Neural cell (in vitro differentiated cells): ENCODE results near the gene CCNY. TPM values are rescaled to one million over a fixed set of nuclear protein-coding genes. Genes with fewer than 3 reads are reported as not detected.

Source experiments
- H2AFZ ChIP-seq: fragments of 200-600, 300-800 bp; sonication (generic), shearing (Covaris generic); 2 replicates; pipeline ENCODE4 v1.6.0; 2014; ENCODE audit warnings: low read depth, mild to moderate bottlenecking, antibody characterized with exemption, low read length, moderate library complexity
- H3F3A ChIP-seq: fragments of 200-600 bp; shearing (Covaris generic); 2 replicates; pipeline ENCODE4 v1.6.1; 2016; ENCODE audit warnings: mild to moderate bottlenecking, moderate library complexity, mixed read lengths, antibody characterized with exemption, low read length; ENCODE audit not compliant: insufficient read depth, poor library complexity, severe bottlenecking
- H3K27ac ChIP-seq: fragments of 200-600, 300-800 bp; sonication (generic), shearing (Covaris generic); 2 replicates; pipeline ENCODE4 v1.5.1; 2014; ENCODE audit warnings: mild to moderate bottlenecking, low read length, moderate library complexity
- H3K27me3 ChIP-seq: fragments of 300-800, 200-600 bp; sonication (generic), shearing (Covaris generic); 2 replicates; pipeline ENCODE4 v1.6.0; 2014; ENCODE audit warnings: mild to moderate bottlenecking, low read depth, low read length, moderate library complexity; ENCODE audit not compliant: insufficient read depth
- H3K36me3 ChIP-seq: fragments of 300-800, 200-600 bp; sonication (generic), shearing (Covaris generic); 2 replicates; pipeline ENCODE4 v1.5.1; 2014; ENCODE audit warnings: mild to moderate bottlenecking, antibody characterized with exemption, low read length, moderate library complexity; ENCODE audit not compliant: insufficient read depth
- H3K4me2 ChIP-seq: fragments of 300-800, 200-600 bp; sonication (generic), shearing (Covaris generic); 2 replicates; pipeline ENCODE4 v1.6.0; 2014; ENCODE audit warnings: mild to moderate bottlenecking, low read length
- H3K4me3 ChIP-seq: fragments of 300-800, 200-600 bp; sonication (generic), shearing (Covaris generic); 2 replicates; pipeline ENCODE4 v1.5.1; 2014; ENCODE audit warnings: mild to moderate bottlenecking, low read length, moderate library complexity
- H3K79me2 ChIP-seq: fragments of 200-600 bp; shearing (Covaris generic); replicated peaks from 2 replicates; pipeline ENCODE4 v1.6.0; 2014; ENCODE audit warnings: mild to moderate bottlenecking, low read length, moderate library complexity; ENCODE audit not compliant: insufficient read depth
- H3K9ac ChIP-seq: fragments of 300-800, 200-600 bp; sonication (generic), shearing (Covaris generic); 2 replicates; pipeline ENCODE4 v1.6.1; 2016; ENCODE audit warnings: mild to moderate bottlenecking, low read length, mixed read lengths
- H3K9me2 ChIP-seq: fragments of 200-600 bp; shearing (Covaris generic); 2 replicates; pipeline ENCODE4 v1.6.1; 2016; ENCODE audit warnings: mild to moderate bottlenecking, low read length, mixed read lengths; ENCODE audit not compliant: insufficient read depth
- H3K9me3 ChIP-seq: fragments of 200-600, 300-800 bp; sonication (generic), shearing (Covaris generic); 2 replicates; pipeline ENCODE4 v1.6.1; 2016; ENCODE audit warnings: mild to moderate bottlenecking, mixed run types, low read length, moderate library complexity, mixed read lengths
- H4K20me1 ChIP-seq: fragments of 200-600 bp; shearing (Covaris generic); 2 replicates; pipeline ENCODE4 v1.6.1; 2016; ENCODE audit warnings: mild to moderate bottlenecking, mixed run types; ENCODE audit not compliant: insufficient read depth
- EP300 ChIP-seq: fragments of 450-650 bp; conservative IDR thresholded peaks from 2 replicates; pipeline ENCODE4 v1.6.1; 2014; ENCODE audit warnings: antibody characterized with exemption, mild to moderate bottlenecking, moderate library complexity; ENCODE audit not compliant: poor library complexity, severe bottlenecking
- EZH2 ChIP-seq: fragments of 200-600, 300-800 bp; shearing (Covaris generic), sonication (generic); IDR thresholded peaks from 2 replicates; pipeline ENCODE4 v1.6.1; 2014; ENCODE audit warnings: antibody characterized with exemption, low read length, borderline replicate concordance, mild to moderate bottlenecking; ENCODE audit not compliant: insufficient read depth, poor library complexity, severe bottlenecking
- MXI1 ChIP-seq: fragments of 450-650 bp; conservative IDR thresholded peaks from 2 replicates; pipeline ENCODE4 v1.6.1; 2014; ENCODE audit warnings: antibody characterized with exemption, mild to moderate bottlenecking; ENCODE audit not compliant: poor library complexity, severe bottlenecking
- POLR2AphosphoS5 ChIP-seq: IDR thresholded peaks from 2 replicates; pipeline ENCODE4 v1.6.1; 2012
- RAD21 ChIP-seq: fragments of 450-650 bp; conservative IDR thresholded peaks from 2 replicates; pipeline ENCODE4 v1.6.1; 2014; ENCODE audit warnings: antibody characterized with exemption, mild to moderate bottlenecking, moderate library complexity
- SMC3 ChIP-seq: fragments of 450-650 bp; conservative IDR thresholded peaks from 2 replicates; pipeline ENCODE4 v1.6.1; 2014; ENCODE audit warnings: antibody characterized with exemption, mild to moderate bottlenecking, moderate library complexity; ENCODE audit not compliant: poor library complexity
- TAF1 ChIP-seq: IDR thresholded peaks from 2 replicates; pipeline ENCODE4 v1.6.1; 2012; ENCODE audit warnings: low read depth
- polyA plus RNA-seq: library from polyadenylated mRNA; depleted of rRNA; stranded (reverse); fragments of >200 nt; gene quantifications from 2 replicates; pipeline ENCODE4 v1.2.3, GENCODE V29; 2014
- TF ChIP-seq, protein P1 (sequence below): fragments of 450-650 bp; IDR thresholded peaks from 2 replicates; pipeline ENCODE4 v1.5.1; 2014; ENCODE audit warnings: antibody characterized with exemption, mild to moderate bottlenecking, moderate library complexity; ENCODE audit not compliant: poor library complexity, severe bottlenecking
- TF ChIP-seq, protein P2 (sequence below): IDR thresholded peaks from 2 replicates; pipeline ENCODE4 v1.6.1; 2012; ENCODE audit warnings: borderline replicate concordance

CCNY gene
- polyA plus RNA-seq, 1 donor from 2014 or later: 36.4 TPM

DNA sequence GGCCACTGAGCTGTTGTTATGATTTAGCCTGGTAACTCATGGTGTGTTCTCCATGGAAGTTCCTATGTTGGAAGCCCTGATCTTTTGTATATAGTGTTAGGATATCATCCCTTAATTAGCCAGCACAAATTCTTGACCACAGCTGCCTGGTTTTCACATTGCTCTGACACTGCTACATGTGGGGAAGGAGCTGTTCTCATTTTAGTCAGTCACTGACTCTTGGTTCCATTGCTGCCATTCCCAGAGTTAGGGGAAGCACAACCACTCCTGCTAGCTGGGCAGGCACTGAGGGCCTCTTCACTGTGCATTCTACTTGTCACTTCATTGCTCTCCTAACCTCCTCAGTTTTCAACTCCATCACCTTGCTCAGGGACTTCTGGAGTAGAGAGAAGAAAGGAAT is 170.4 kb downstream of the CCNY start:
- Histone ChIP-seq H4K20me1 (no peaks in the 10 kb centered on the region), H3K9me2 (no peaks in the 10 kb centered on the region), H3F3A (no peaks in the 10 kb centered on the region), H3K27me3 (no peaks in the 10 kb centered on the region), H3K79me2 (no peaks in the 10 kb centered on the region), H2AFZ (no peak overlapping the region), H3K9me3 (no peaks in the 10 kb centered on the region), H3K27ac (no peak overlapping the region), H3K4me2 (no peak overlapping the region), H3K4me3 (no peak overlapping the region), H3K9ac (no peak overlapping the region), H3K36me3 (no peaks in the 10 kb centered on the region)
- TF ChIP-seq EP300 (no peak), TAF1 (no peak), RAD21 (no peak), POLR2AphosphoS5 (no peak), MXI1 (no peak), SMC3 (no peak), EZH2 (no peak)
- TF ChIP-seq, protein P1, sequence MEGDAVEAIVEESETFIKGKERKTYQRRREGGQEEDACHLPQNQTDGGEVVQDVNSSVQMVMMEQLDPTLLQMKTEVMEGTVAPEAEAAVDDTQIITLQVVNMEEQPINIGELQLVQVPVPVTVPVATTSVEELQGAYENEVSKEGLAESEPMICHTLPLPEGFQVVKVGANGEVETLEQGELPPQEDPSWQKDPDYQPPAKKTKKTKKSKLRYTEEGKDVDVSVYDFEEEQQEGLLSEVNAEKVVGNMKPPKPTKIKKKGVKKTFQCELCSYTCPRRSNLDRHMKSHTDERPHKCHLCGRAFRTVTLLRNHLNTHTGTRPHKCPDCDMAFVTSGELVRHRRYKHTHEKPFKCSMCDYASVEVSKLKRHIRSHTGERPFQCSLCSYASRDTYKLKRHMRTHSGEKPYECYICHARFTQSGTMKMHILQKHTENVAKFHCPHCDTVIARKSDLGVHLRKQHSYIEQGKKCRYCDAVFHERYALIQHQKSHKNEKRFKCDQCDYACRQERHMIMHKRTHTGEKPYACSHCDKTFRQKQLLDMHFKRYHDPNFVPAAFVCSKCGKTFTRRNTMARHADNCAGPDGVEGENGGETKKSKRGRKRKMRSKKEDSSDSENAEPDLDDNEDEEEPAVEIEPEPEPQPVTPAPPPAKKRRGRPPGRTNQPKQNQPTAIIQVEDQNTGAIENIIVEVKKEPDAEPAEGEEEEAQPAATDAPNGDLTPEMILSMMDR: no peak
- TF ChIP-seq, protein P2, sequence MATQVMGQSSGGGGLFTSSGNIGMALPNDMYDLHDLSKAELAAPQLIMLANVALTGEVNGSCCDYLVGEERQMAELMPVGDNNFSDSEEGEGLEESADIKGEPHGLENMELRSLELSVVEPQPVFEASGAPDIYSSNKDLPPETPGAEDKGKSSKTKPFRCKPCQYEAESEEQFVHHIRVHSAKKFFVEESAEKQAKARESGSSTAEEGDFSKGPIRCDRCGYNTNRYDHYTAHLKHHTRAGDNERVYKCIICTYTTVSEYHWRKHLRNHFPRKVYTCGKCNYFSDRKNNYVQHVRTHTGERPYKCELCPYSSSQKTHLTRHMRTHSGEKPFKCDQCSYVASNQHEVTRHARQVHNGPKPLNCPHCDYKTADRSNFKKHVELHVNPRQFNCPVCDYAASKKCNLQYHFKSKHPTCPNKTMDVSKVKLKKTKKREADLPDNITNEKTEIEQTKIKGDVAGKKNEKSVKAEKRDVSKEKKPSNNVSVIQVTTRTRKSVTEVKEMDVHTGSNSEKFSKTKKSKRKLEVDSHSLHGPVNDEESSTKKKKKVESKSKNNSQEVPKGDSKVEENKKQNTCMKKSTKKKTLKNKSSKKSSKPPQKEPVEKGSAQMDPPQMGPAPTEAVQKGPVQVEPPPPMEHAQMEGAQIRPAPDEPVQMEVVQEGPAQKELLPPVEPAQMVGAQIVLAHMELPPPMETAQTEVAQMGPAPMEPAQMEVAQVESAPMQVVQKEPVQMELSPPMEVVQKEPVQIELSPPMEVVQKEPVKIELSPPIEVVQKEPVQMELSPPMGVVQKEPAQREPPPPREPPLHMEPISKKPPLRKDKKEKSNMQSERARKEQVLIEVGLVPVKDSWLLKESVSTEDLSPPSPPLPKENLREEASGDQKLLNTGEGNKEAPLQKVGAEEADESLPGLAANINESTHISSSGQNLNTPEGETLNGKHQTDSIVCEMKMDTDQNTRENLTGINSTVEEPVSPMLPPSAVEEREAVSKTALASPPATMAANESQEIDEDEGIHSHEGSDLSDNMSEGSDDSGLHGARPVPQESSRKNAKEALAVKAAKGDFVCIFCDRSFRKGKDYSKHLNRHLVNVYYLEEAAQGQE: no peak

GRCh38 chr10:35507519-35508109 is 171.3 kb downstream of the CCNY start:
- no peaks in the 10 kb centered on the region for H3K79me2 ChIP-seq

DNA sequence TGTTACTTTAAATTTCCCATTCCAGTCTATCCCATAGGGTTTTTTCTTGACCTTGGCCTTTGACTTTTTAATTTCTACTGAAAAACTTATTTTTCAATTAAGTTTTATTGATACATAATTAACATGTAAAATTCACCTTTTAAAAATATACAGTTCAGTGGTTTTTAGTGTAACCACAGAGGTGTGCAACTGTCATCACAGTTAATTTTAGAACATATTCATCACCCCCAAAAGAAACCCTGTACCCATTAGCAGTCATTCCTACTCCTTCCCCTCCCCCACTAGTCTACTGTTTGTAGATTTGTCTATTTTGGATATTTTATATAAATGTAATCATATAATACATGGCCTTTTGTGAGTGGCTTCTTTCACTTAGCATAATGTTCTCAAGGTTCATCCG is 172.3 kb downstream of the CCNY start:
- no peaks in the 10 kb centered on the region for H3K79me2 ChIP-seq
- H3K36me3 ChIP-seq: no peaks in the 10 kb centered on the region
- no peaks in the 10 kb centered on the region for H4K20me1 ChIP-seq
- no peak overlapping the region for H3K4me3 ChIP-seq
- no peak for TF ChIP-seq SMC3
- TF ChIP-seq TAF1: no peak
- TF ChIP-seq, protein P2: no peak
- TF ChIP-seq, protein P1: no peak
- TF ChIP-seq MXI1: no peak
- no peak for TF ChIP-seq POLR2AphosphoS5
- TF ChIP-seq EZH2: no peak
- no peak for TF ChIP-seq RAD21
- TF ChIP-seq EP300: no peak
- H3K9ac ChIP-seq: no peak overlapping the region
- no peaks in the 10 kb centered on the region for H3K27me3 ChIP-seq
- H3K9me2 ChIP-seq: no peaks in the 10 kb centered on the region
- no peaks in the 10 kb centered on the region for H3K9me3 ChIP-seq
- H3K4me2 ChIP-seq: no peak overlapping the region
- H2AFZ ChIP-seq: no peak overlapping the region
- H3K27ac ChIP-seq: no peak overlapping the region
- H3F3A ChIP-seq: no peaks in the 10 kb centered on the region

More at GRCh38 chr10:35507519-35508109, 171.3 kb downstream of the CCNY start:
- Histone ChIP-seq H3K4me2 (no peak overlapping the region), H3K36me3 (no peaks in the 10 kb centered on the region), H4K20me1 (no peaks in the 10 kb centered on the region), H2AFZ (no peak overlapping the region), H3K9me3 (no peaks in the 10 kb centered on the region), H3K27ac (no peak overlapping the region), H3K27me3 (no peaks in the 10 kb centered on the region), H3K9ac (no peak overlapping the region), H3K9me2 (no peaks in the 10 kb centered on the region), H3K4me3 (no peak overlapping the region), H3F3A (no peaks in the 10 kb centered on the region)
- no peak for TF ChIP-seq SMC3
